IPS-20b (cell line): ENCODE results near the gene FMN2.

Source experiments
- H3K27ac ChIP-seq: one replicate; pipeline ENCODE4 v1.5.1; 2013; ENCODE audit warnings: low read length
- H3K27me3 ChIP-seq: 2 replicates; pipeline ENCODE4 v1.6.1; 2013; ENCODE audit warnings: mild to moderate bottlenecking, low read length, inconsistent platforms; ENCODE audit not compliant: insufficient read depth
- H3K36me3 ChIP-seq: 2 replicates; pipeline ENCODE4 v1.6.1; 2013; ENCODE audit warnings: low read depth, mild to moderate bottlenecking, inconsistent platforms, low read length, moderate library complexity; ENCODE audit not compliant: insufficient read depth
- H3K4me1 ChIP-seq: 2 replicates; pipeline ENCODE4 v1.6.1; 2013; ENCODE audit warnings: mild to moderate bottlenecking, control low read depth, inconsistent platforms, low read length, moderate library complexity; ENCODE audit not compliant: insufficient read depth
- H3K4me3 ChIP-seq: 2 replicates; pipeline ENCODE4 v1.5.1; 2013; ENCODE audit warnings: mild to moderate bottlenecking, low read length, inconsistent platforms
- H3K9ac ChIP-seq: 2 replicates; pipeline ENCODE4 v1.6.1; 2013; ENCODE audit warnings: low read depth, mild to moderate bottlenecking, inconsistent platforms, low read length, moderate library complexity
- H3K9me3 ChIP-seq: 2 replicates; pipeline ENCODE4 v1.6.1; 2013; ENCODE audit warnings: mild to moderate bottlenecking, low read depth, low read length, inconsistent platforms; ENCODE audit not compliant: insufficient read depth

Gene FMN2

GRCh38 chr1:240329443-240329842 is 237.8 kb downstream of the FMN2 start:
- Histone ChIP-seq H3K9me3 (no peaks in the 10 kb centered on the region), H3K36me3 (no peaks in the 10 kb centered on the region), H3K27me3 (no peaks in the 10 kb centered on the region), H3K4me1 (no peaks in the 10 kb centered on the region), H3K9ac (no peak overlapping the region), H3K4me3 (no peak overlapping the region), H3K27ac (no peak overlapping the region)

GRCh38 chr1:240332672-240333071 is 241.0 kb downstream of the FMN2 start:
- H3K36me3 ChIP-seq = no peaks in the 10 kb centered on the region
- H3K27ac ChIP-seq = no peak overlapping the region
- H3K27me3 ChIP-seq = no peaks in the 10 kb centered on the region
- no peak overlapping the region for H3K9ac ChIP-seq
- no peak overlapping the region for H3K4me3 ChIP-seq
- H3K9me3 ChIP-seq = no peaks in the 10 kb centered on the region
- H3K4me1 ChIP-seq = no peaks in the 10 kb centered on the region

- Histone ChIP-seq H3K4me3 (no peak overlapping the region), H3K27me3 (no peaks in the 10 kb centered on the region)
These were observed 246.1 kb downstream of the FMN2 start for GRCh38 chr1:240337781-240338180.

GRCh38 chr1:240338837-240339236 is 247.2 kb downstream of the FMN2 start:
- Histone ChIP-seq H3K4me1 (no peaks in the 10 kb centered on the region), H3K4me3 (no peak overlapping the region), H3K9me3 (no peaks in the 10 kb centered on the region), H3K27ac (no peak overlapping the region), H3K9ac (no peak overlapping the region), H3K36me3 (no peaks in the 10 kb centered on the region), H3K27me3 (no peaks in the 10 kb centered on the region)

More at GRCh38 chr1:240337781-240338180, 246.1 kb downstream of the FMN2 start:
- no peak overlapping the region for H3K27ac ChIP-seq
- no peaks in the 10 kb centered on the region for H3K36me3 ChIP-seq
- no peaks in the 10 kb centered on the region for H3K9me3 ChIP-seq
- no peak overlapping the region for H3K9ac ChIP-seq
- H3K4me1 ChIP-seq = no peaks in the 10 kb centered on the region

- Histone ChIP-seq H3K9me3 (no peaks in the 10 kb centered on the region), H3K36me3 (no peaks in the 10 kb centered on the region), H3K4me1 (no peaks in the 10 kb centered on the region), H3K27me3 (no peaks in the 10 kb centered on the region), H3K27ac (no peak overlapping the region), H3K9ac (no peak overlapping the region), H3K4me3 (no peak overlapping the region)
These were observed 249.9 kb downstream of the FMN2 start for GRCh38 chr1:240341365-240342250.

GRCh38 chr1:240342251-240342625 is 250.6 kb downstream of the FMN2 start:
- H3K27ac ChIP-seq = no peak overlapping the region
- H3K9ac ChIP-seq = no peak overlapping the region
- H3K36me3 ChIP-seq = no peaks in the 10 kb centered on the region

GRCh38 chr1:240343045-240343444 is 251.4 kb downstream of the FMN2 start:
- Histone ChIP-seq H3K4me3 (no peak overlapping the region), H3K4me1 (no peaks in the 10 kb centered on the region), H3K9ac (no peak overlapping the region), H3K27me3 (no peaks in the 10 kb centered on the region), H3K27ac (no peak overlapping the region), H3K36me3 (no peaks in the 10 kb centered on the region), H3K9me3 (no peaks in the 10 kb centered on the region)

More at GRCh38 chr1:240342251-240342625, 250.6 kb downstream of the FMN2 start:
- H3K27me3 ChIP-seq = no peaks in the 10 kb centered on the region
- H3K4me3 ChIP-seq = no peak overlapping the region
- H3K4me1 ChIP-seq = no peaks in the 10 kb centered on the region
- no peaks in the 10 kb centered on the region for H3K9me3 ChIP-seq

- no peaks in the 10 kb centered on the region for H3K27me3 ChIP-seq
- H3K36me3 ChIP-seq = no peaks in the 10 kb centered on the region
- H3K4me3 ChIP-seq = no peak overlapping the region
- H3K27ac ChIP-seq = no peak overlapping the region
- no peaks in the 10 kb centered on the region for H3K9me3 ChIP-seq
- no peaks in the 10 kb centered on the region for H3K4me1 ChIP-seq
- no peak overlapping the region for H3K9ac ChIP-seq
These were observed 252.3 kb downstream of the FMN2 start for GRCh38 chr1:240343966-240344365.

- Histone ChIP-seq H3K27ac (no peak overlapping the region), H3K27me3 (no peaks in the 10 kb centered on the region), H3K36me3 (no peaks in the 10 kb centered on the region), H3K4me3 (no peak overlapping the region), H3K9me3 (no peaks in the 10 kb centered on the region), H3K9ac (no peak overlapping the region), H3K4me1 (no peaks in the 10 kb centered on the region)
These were observed 253.2 kb downstream of the FMN2 start for GRCh38 chr1:240344918-240345317.

GRCh38 chr1:240349695-240350094 is 258.0 kb downstream of the FMN2 start:
- Histone ChIP-seq H3K4me1 (no peaks in the 10 kb centered on the region), H3K36me3 (no peaks in the 10 kb centered on the region), H3K27me3 (no peaks in the 10 kb centered on the region), H3K9ac (no peak overlapping the region), H3K4me3 (no peak overlapping the region), H3K27ac (no peak overlapping the region), H3K9me3 (no peaks in the 10 kb centered on the region)

GRCh38 chr1:240350910-240351331 is 259.2 kb downstream of the FMN2 start:
- H3K36me3 ChIP-seq = no peaks in the 10 kb centered on the region
- H3K9ac ChIP-seq = no peak overlapping the region
- no peaks in the 10 kb centered on the region for H3K4me1 ChIP-seq
- H3K27me3 ChIP-seq = no peaks in the 10 kb centered on the region
- no peak overlapping the region for H3K4me3 ChIP-seq
- H3K9me3 ChIP-seq = no peaks in the 10 kb centered on the region
- no peak overlapping the region for H3K27ac ChIP-seq

GRCh38 chr1:240351690-240352089 is 260.0 kb downstream of the FMN2 start:
- Histone ChIP-seq H3K4me3 (no peak overlapping the region), H3K4me1 (no peaks in the 10 kb centered on the region), H3K36me3 (no peaks in the 10 kb centered on the region), H3K9ac (no peak overlapping the region), H3K9me3 (no peaks in the 10 kb centered on the region), H3K27me3 (no peaks in the 10 kb centered on the region), H3K27ac (no peak overlapping the region)
